Endothelial cell of umbilical vein (primary cell): Measurements from ENCODE around the gene OSBPL9.

Experiments
- EZH2 ChIP-seq: IDR thresholded peaks from 2 replicates; pipeline ENCODE4 v1.6.1; 2012; ENCODE audit warnings: borderline replicate concordance, low read depth, mild to moderate bottlenecking, moderate library complexity, low read length, inconsistent platforms; ENCODE audit not compliant: severe bottlenecking
- GATA2 ChIP-seq: IDR thresholded peaks from 2 replicates; pipeline ENCODE4 v1.7.0; 2011; ENCODE audit warnings: low read depth, mild to moderate bottlenecking, moderate library complexity, mixed read lengths, low read length; ENCODE audit not compliant: insufficient read length, insufficient read depth
- POLR2A ChIP-seq: IDR thresholded peaks from 2 replicates; pipeline ENCODE4 v1.6.1; 2012; ENCODE audit warnings: low read depth, mild to moderate bottlenecking, control low read depth, low read length
- TF ChIP-seq, protein P1 (sequence below), 2 donors: IDR thresholded peaks; 1 replicate in 1 of 2; 2 replicates in 1 of 2; pipeline ENCODE4 v1.5.1; 2011; ENCODE audit warnings: low read length in 2 of 2, mild to moderate bottlenecking in 2 of 2, moderate library complexity in 2 of 2, control low read depth in 1 of 2, inconsistent platforms in 1 of 2, low read depth in 1 of 2; ENCODE audit not compliant: insufficient read depth in 1 of 2; ENCODE audit errors: extremely low read depth in 1 of 2

GRCh38 chr1:51837243-51837642, 220.4 kb downstream of the OSBPL9 start:
- TF ChIP-seq, protein P1, sequence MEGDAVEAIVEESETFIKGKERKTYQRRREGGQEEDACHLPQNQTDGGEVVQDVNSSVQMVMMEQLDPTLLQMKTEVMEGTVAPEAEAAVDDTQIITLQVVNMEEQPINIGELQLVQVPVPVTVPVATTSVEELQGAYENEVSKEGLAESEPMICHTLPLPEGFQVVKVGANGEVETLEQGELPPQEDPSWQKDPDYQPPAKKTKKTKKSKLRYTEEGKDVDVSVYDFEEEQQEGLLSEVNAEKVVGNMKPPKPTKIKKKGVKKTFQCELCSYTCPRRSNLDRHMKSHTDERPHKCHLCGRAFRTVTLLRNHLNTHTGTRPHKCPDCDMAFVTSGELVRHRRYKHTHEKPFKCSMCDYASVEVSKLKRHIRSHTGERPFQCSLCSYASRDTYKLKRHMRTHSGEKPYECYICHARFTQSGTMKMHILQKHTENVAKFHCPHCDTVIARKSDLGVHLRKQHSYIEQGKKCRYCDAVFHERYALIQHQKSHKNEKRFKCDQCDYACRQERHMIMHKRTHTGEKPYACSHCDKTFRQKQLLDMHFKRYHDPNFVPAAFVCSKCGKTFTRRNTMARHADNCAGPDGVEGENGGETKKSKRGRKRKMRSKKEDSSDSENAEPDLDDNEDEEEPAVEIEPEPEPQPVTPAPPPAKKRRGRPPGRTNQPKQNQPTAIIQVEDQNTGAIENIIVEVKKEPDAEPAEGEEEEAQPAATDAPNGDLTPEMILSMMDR (IDR thresholded peaks at IDR 0.05; ENCODE audit: extremely low read depth in 1 of 2, insufficient read depth in 1 of 2, low read depth in 1 of 2, low read length in 2 of 2), result no peak
- TF ChIP-seq GATA2, result no peak
- TF ChIP-seq EZH2, result no peak
- TF ChIP-seq POLR2A, result no peak
